H9 (cell line): ENCODE measurements around the gene SSBP2. TPM values are rescaled to one million over a fixed set of nuclear protein-coding genes. Genes with fewer than 3 reads are reported as not detected.

ENCODE experiments used
- DNase-seq: peaks from one replicate; pipeline ENCODE4 v3.0.0-alpha.2; 2017
- H2AFZ ChIP-seq: one replicate; pipeline ENCODE4 v1.6.1; 2013; ENCODE audit warnings: mild to moderate bottlenecking, low read length, control low read depth, moderate library complexity
- H2AK5ac ChIP-seq: 2 replicates; pipeline ENCODE4 v1.6.1; 2013; ENCODE audit warnings: low read length, control low read depth, mixed read lengths; ENCODE audit not compliant: insufficient read length
- H2BK120ac ChIP-seq: one replicate; pipeline ENCODE4 v1.6.1; 2013; ENCODE audit warnings: low read depth, mild to moderate bottlenecking, low read length, control low read depth, inconsistent platforms; ENCODE audit not compliant: poor library complexity, severe bottlenecking
- H2BK12ac ChIP-seq: 2 replicates; pipeline ENCODE4 v1.6.1; 2013; ENCODE audit warnings: low read length, control low read depth, mixed read lengths, low read depth; ENCODE audit not compliant: insufficient read length
- H2BK15ac ChIP-seq: 2 replicates; pipeline ENCODE4 v1.6.1; 2013; ENCODE audit warnings: low read depth, low read length, control low read depth
- H2BK20ac ChIP-seq: one replicate; pipeline ENCODE4 v1.6.1; 2013; ENCODE audit warnings: low read depth, mild to moderate bottlenecking, low read length, control low read depth, inconsistent platforms; ENCODE audit not compliant: poor library complexity, severe bottlenecking
- H2BK5ac ChIP-seq: 2 replicates; pipeline ENCODE4 v1.6.1; 2013; ENCODE audit warnings: low read length, control low read depth, mixed read lengths; ENCODE audit not compliant: insufficient read length
- H3K14ac ChIP-seq: 2 replicates; pipeline ENCODE4 v1.6.1; 2013; ENCODE audit warnings: low read length, control low read depth; ENCODE audit not compliant: insufficient read depth
- H3K18ac ChIP-seq: 2 replicates; pipeline ENCODE4 v1.6.1; 2013; ENCODE audit warnings: low read depth, mild to moderate bottlenecking, mixed read lengths, low read length, control low read depth; ENCODE audit not compliant: insufficient read length
- H3K23ac ChIP-seq: 2 replicates; pipeline ENCODE4 v1.6.1; 2013; ENCODE audit warnings: low read length, control low read depth, mixed read lengths, low read depth; ENCODE audit not compliant: insufficient read length
- H3K23me2 ChIP-seq: 2 replicates; pipeline ENCODE4 v1.6.1; 2013; ENCODE audit warnings: low read depth, mild to moderate bottlenecking, mixed read lengths, low read length, control low read depth; ENCODE audit not compliant: insufficient read length, poor library complexity, severe bottlenecking
- H3K27ac ChIP-seq: 2 replicates; pipeline ENCODE4 v1.5.1; 2013; ENCODE audit warnings: low read length, control low read depth, mixed read lengths, low read depth; ENCODE audit not compliant: insufficient read length
- H3K27me3 ChIP-seq: 2 replicates; pipeline ENCODE4 v1.6.1; 2013; ENCODE audit warnings: low read length, control low read depth, inconsistent platforms; ENCODE audit not compliant: insufficient read depth
- H3K4ac ChIP-seq: 2 replicates; pipeline ENCODE4 v1.6.1; 2013; ENCODE audit warnings: low read depth, mild to moderate bottlenecking, control low read depth, inconsistent platforms, low read length, moderate library complexity
- H3K4me1 ChIP-seq: 2 replicates; pipeline ENCODE4 v1.6.1; 2013; ENCODE audit warnings: low read length, control low read depth, inconsistent platforms; ENCODE audit not compliant: insufficient read depth
- H3K4me2 ChIP-seq: 2 replicates; pipeline ENCODE4 v1.6.1; 2013; ENCODE audit warnings: low read length, control low read depth, mixed read lengths; ENCODE audit not compliant: insufficient read length, insufficient read depth
- H3K56ac ChIP-seq: 2 replicates; pipeline ENCODE4 v1.6.1; 2013; ENCODE audit warnings: low read depth, mild to moderate bottlenecking, mixed read lengths, low read length, control low read depth; ENCODE audit not compliant: insufficient read length
- H3K79me1 ChIP-seq: 2 replicates; pipeline ENCODE4 v1.6.1; 2013; ENCODE audit warnings: low read depth, mild to moderate bottlenecking, moderate library complexity, low read length, control low read depth, inconsistent platforms; ENCODE audit not compliant: insufficient read depth, poor library complexity, severe bottlenecking
- H3K79me2 ChIP-seq: 2 replicates; pipeline ENCODE4 v1.6.1; 2013; ENCODE audit warnings: low read length, control low read depth, inconsistent platforms; ENCODE audit not compliant: insufficient read depth
- H3K9ac ChIP-seq: 2 replicates; pipeline ENCODE4 v1.6.1; 2013; ENCODE audit warnings: low read length, control low read depth, mixed read lengths; ENCODE audit not compliant: insufficient read length; ENCODE audit errors: extremely low read depth
- H3K9me3 ChIP-seq: one replicate; pipeline ENCODE4 v1.6.1; 2013; ENCODE audit warnings: low read depth, low read length, inconsistent platforms; ENCODE audit not compliant: control insufficient read depth
- H3T11ph ChIP-seq: one replicate; pipeline ENCODE4 v1.6.1; 2013; ENCODE audit warnings: mild to moderate bottlenecking, low read length, control low read depth, inconsistent platforms
- H4K20me1 ChIP-seq: one replicate; pipeline ENCODE4 v1.6.1; 2013; ENCODE audit not compliant: control insufficient read depth, insufficient read length, insufficient read depth
- H4K5ac ChIP-seq: 2 replicates; pipeline ENCODE4 v1.6.1; 2013; ENCODE audit warnings: low read depth, mild to moderate bottlenecking, mixed read lengths, low read length, control low read depth; ENCODE audit not compliant: insufficient read length
- H4K8ac ChIP-seq: replicated peaks from 2 replicates; pipeline ENCODE4 v1.6.1; 2013; ENCODE audit warnings: low read length, control low read depth, mixed read lengths, low read depth; ENCODE audit not compliant: insufficient read length
- H4K91ac ChIP-seq: 2 replicates; pipeline ENCODE4 v1.6.1; 2013; ENCODE audit warnings: low read depth, mild to moderate bottlenecking, moderate library complexity, mixed read lengths, low read length, control low read depth; ENCODE audit not compliant: insufficient read length
- H3K27ac Mint-ChIP-seq, 3 experiments: 2 replicates in 2 of 3; 3 replicates in 1 of 3; pipeline ENCODE4 v1.8.0; 2020 to 2021; ENCODE audit warnings: mixed read lengths in 3 of 3, mild to moderate bottlenecking in 1 of 3, moderate library complexity in 1 of 3
- H3K27me3 Mint-ChIP-seq: 2 replicates; pipeline ENCODE4 v1.8.0; 2021; ENCODE audit warnings: low read depth, mild to moderate bottlenecking, moderate library complexity, mixed read lengths
- H3K36me3 Mint-ChIP-seq, 3 experiments: 2 replicates in 2 of 3; 3 replicates in 1 of 3; pipeline ENCODE4 v1.8.0; 2020 to 2021; ENCODE audit warnings: low read depth in 3 of 3, mixed read lengths in 3 of 3; ENCODE audit not compliant: insufficient read depth in 1 of 3
- H3K4me1 Mint-ChIP-seq, 2 experiments: 2 replicates each; pipeline ENCODE4 v1.8.0; 2020; ENCODE audit warnings: mixed read lengths in 2 of 2
- H3K4me3 Mint-ChIP-seq, 2 experiments: 2 replicates in 1 of 2; 3 replicates in 1 of 2; pipeline ENCODE4 v1.8.0; 2020 to 2021; ENCODE audit warnings: mild to moderate bottlenecking in 2 of 2, mixed read lengths in 2 of 2, moderate library complexity in 1 of 2
- H3K9me3 Mint-ChIP-seq, 2 experiments: 2 replicates in 1 of 2; 3 replicates in 1 of 2; pipeline ENCODE4 v1.8.0; 2020; ENCODE audit warnings: mild to moderate bottlenecking in 2 of 2, mixed read lengths in 2 of 2, moderate library complexity in 1 of 2
- WGBS: extraction: QIAGEN DNeasy Blood & Tissue Kit; methylation state at CpG from one replicate; pipeline ENCODE4 v1.1.7; 2013; ENCODE audit warnings: missing lambda C conversion rate, low lambda C conversion rate, mixed read lengths; ENCODE audit not compliant: insufficient read length; ENCODE audit errors: extremely low coverage; 5-methylcytosine and 5-hydroxymethylcytosine counted together
- total RNA-seq: library from RNA; stranded (reverse); gene quantifications from 2 replicates; pipeline ENCODE4 v1.2.1, GENCODE V29; 2021
- TF ChIP-seq, protein P1 (sequence below): fragments of 200-600 bp; sonication (generic); conservative IDR thresholded peaks from 3 replicates; pipeline ENCODE4 v1.8.0; 2021; ENCODE audit warnings: antibody characterized with exemption, mild to moderate bottlenecking

The SSBP2 gene
- total RNA-seq, 1 experiment from 2014 or later = 35.6 TPM

DNA sequence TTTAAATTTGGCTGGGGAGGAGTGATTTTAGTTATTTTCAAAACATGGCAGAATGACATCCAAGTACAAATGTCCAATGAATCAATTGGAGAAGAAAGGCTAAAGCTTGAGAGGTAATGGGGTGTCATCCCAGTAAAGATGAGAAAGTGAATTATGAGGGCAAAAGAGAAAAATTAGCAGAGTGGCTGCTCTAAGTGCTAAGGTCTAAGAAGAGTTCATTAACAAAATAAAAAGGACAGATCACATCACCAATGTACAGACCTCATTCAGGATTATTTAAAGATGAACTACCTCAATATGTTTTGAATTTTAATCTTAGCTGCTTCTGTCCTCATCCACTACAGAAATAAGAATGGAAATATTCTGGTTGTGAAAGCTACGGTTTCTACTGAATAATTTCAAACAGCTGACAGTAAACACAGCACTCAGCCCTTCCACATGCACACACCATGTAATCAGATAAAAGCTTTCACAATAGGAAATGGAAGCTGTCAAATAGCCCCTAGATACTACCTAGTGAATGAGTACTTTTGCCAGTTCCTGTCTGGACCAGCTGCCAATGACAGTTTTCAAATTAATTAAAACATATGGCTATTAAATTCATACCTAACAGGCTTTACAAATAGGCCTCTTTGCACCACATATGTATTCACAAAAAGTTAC, 171.5 kb downstream of the SSBP2 start:
- H3K18ac ChIP-seq = no peak overlapping the region
- H3K27me3 Mint-ChIP-seq = no peaks in the 10 kb centered on the region
- H3K9me3 ChIP-seq = no peaks in the 10 kb centered on the region
- H3K23ac ChIP-seq = no peak overlapping the region
- H4K20me1 ChIP-seq = no peaks in the 10 kb centered on the region
- no peak overlapping the region for H3K9ac ChIP-seq
- H2AK5ac ChIP-seq = no peak overlapping the region
- DNase-seq = no peak
- H2BK15ac ChIP-seq = no peak overlapping the region
- no peak overlapping the region for H3K56ac ChIP-seq
- TF ChIP-seq, protein P1, sequence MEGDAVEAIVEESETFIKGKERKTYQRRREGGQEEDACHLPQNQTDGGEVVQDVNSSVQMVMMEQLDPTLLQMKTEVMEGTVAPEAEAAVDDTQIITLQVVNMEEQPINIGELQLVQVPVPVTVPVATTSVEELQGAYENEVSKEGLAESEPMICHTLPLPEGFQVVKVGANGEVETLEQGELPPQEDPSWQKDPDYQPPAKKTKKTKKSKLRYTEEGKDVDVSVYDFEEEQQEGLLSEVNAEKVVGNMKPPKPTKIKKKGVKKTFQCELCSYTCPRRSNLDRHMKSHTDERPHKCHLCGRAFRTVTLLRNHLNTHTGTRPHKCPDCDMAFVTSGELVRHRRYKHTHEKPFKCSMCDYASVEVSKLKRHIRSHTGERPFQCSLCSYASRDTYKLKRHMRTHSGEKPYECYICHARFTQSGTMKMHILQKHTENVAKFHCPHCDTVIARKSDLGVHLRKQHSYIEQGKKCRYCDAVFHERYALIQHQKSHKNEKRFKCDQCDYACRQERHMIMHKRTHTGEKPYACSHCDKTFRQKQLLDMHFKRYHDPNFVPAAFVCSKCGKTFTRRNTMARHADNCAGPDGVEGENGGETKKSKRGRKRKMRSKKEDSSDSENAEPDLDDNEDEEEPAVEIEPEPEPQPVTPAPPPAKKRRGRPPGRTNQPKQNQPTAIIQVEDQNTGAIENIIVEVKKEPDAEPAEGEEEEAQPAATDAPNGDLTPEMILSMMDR = no peak
- H3K79me1 ChIP-seq = no peaks in the 10 kb centered on the region
- H3K4me1 Mint-ChIP-seq = peaks cover 0 to 3% of the 10 kb centered on the region in 2 experiments; a peak in 1 of 4 replicates
- H3K23me2 ChIP-seq = no peaks in the 10 kb centered on the region
- H3K14ac ChIP-seq = no peak overlapping the region
- H3K4me3 Mint-ChIP-seq = no peak overlapping the region
- H3K4me2 ChIP-seq = no peak overlapping the region
- H2AFZ ChIP-seq = no peak overlapping the region
- H3T11ph ChIP-seq = no peak overlapping the region
- H3K27ac ChIP-seq = no peak overlapping the region
- H3K4me1 ChIP-seq = no peaks in the 10 kb centered on the region
- H4K5ac ChIP-seq = no peak overlapping the region
- H2BK12ac ChIP-seq = no peak overlapping the region
- WGBS = no CpG with 5 or more reads among the region's 1 CpG
- H3K4ac ChIP-seq = no peak overlapping the region
- no peaks in the 10 kb centered on the region for H3K79me2 ChIP-seq
- no peak overlapping the region for H2BK20ac ChIP-seq
- H4K91ac ChIP-seq = no peak overlapping the region
- H3K27me3 ChIP-seq = no peaks in the 10 kb centered on the region
- peaks cover 0 to 10% (median 1%) of the 10 kb centered on the region in 3 experiments; a peak in 4 of 7 replicates for H3K36me3 Mint-ChIP-seq
- H3K9me3 Mint-ChIP-seq = no peaks in the 10 kb centered on the region; a peak in 1 of 5 replicates
- no peak overlapping the region for H3K27ac Mint-ChIP-seq
- H4K8ac ChIP-seq = no peak overlapping the region
- no peak overlapping the region for H2BK5ac ChIP-seq
- H2BK120ac ChIP-seq = no peak overlapping the region
